GM21737 (cell line): ENCODE data around the gene THBS2.

Experiments used
- ATAC-seq: cut with Tn5 transposase; IDR thresholded peaks from one replicate; pipeline ENCODE4 v1.9.1; 2021; ENCODE audit warnings: mild to moderate bottlenecking, moderate library complexity; ENCODE audit not compliant: unreplicated experiment

Gene THBS2

GRCh38 chr6:169168302-169168630 is 85.4 kb downstream of the THBS2 start:
- no peak for ATAC-seq

GRCh38 chr6:169167581-169168301 is 85.9 kb downstream of the THBS2 start:
- no peak for ATAC-seq

DNA sequence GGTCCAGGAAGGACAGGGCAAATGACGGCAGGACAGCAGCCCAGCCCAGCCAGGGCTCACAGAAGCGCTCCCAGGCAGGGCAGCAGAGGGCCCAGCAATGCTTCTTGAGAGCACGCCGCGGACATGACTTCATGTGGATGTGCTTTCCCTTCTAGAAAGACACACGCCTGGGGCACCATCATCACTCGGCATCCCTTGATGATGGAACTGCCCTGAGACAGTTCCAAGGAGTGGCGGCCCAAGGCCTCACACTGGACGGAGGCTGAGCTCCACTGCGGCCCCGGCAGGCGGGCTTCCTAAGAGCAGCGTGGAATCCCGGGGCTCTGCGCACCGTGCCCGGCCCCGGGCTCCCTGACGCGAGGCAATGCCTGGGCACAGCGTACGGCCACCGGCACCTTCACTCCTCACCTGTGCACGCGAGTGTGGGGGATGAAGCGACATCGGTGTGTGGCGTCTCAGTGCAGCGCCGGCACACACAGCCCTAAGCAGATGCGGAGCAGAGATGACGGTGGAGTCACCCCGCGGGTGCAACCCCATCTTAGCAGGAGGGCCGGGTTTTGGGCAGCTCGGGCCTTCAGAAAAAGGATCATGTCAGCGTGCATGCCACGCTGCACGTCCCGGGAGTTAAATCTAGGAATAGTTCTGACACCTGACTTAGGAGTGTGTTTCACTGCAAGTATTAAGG is 86.6 kb downstream of the THBS2 start:
- no peak for ATAC-seq
